Spinal cord (tissue), 10 donors: ENCODE data around the gene CDK5RAP1. TPM values are rescaled to one million over a fixed set of nuclear protein-coding genes. Genes with fewer than 3 reads are reported as not detected.

ENCODE experiments used
- DNase-seq, 6 donors: peaks; one replicate each; pipeline versions ENCODE4 v3.0.0 to v3.0.0-alpha.2; 2013 to 2015; ENCODE audit warnings: low spot score in 6 of 6, low read depth in 4 of 6
- H3K27ac ChIP-seq: one replicate; pipeline ENCODE4 v1.5.1; 2013; ENCODE audit warnings: low read depth, low read length, control low read depth
- H3K27me3 ChIP-seq: one replicate; pipeline ENCODE4 v1.6.1; 2013; ENCODE audit warnings: low read length; ENCODE audit not compliant: control insufficient read depth, insufficient read depth
- H3K36me3 ChIP-seq: one replicate; pipeline ENCODE4 v1.6.1; 2013; ENCODE audit warnings: low read length; ENCODE audit not compliant: control insufficient read depth, insufficient read depth
- H3K4me1 ChIP-seq: one replicate; pipeline ENCODE4 v1.6.1; 2013; ENCODE audit warnings: low read length; ENCODE audit not compliant: control insufficient read depth, insufficient read depth
- H3K4me3 ChIP-seq: one replicate; pipeline ENCODE4 v1.5.1; 2013; ENCODE audit warnings: low read depth, low read length, control low read depth
- H3K9me3 ChIP-seq: one replicate; pipeline ENCODE4 v1.6.1; 2013; ENCODE audit warnings: low read length; ENCODE audit not compliant: control insufficient read depth, insufficient read depth
- WGBS: methylation state at CpG from one replicate; pipeline ENCODE4 v1.1.5; 2013; ENCODE audit warnings: missing lambda C conversion rate; ENCODE audit not compliant: insufficient coverage; 5-methylcytosine and 5-hydroxymethylcytosine counted together
- long read RNA-seq, 4 donors: transcript quantifications; one replicate each; lab custom pipeline, GENCODE V29; 2026
- polyA plus RNA-seq, 2 donors: library from polyadenylated mRNA; unstranded; fragments of 120-200 nt; gene quantifications; one replicate each; pipeline ENCODE4 v1.2.1, GENCODE V29; 2013; ENCODE audit not compliant: insufficient read length in 2 of 2
- total RNA-seq, 2 donors: library from RNA; depleted of rRNA in 1 of 2; stranded (reverse); fragments of 120-200 nt in 1 of 2; fragments of >200 nt in 1 of 2; gene quantifications; one replicate each; pipeline versions ENCODE4 v1.2.3 to v1.2.4, GENCODE V29; 2013 to 2014
- donor health status: healthy.

Gene CDK5RAP1, protein sequence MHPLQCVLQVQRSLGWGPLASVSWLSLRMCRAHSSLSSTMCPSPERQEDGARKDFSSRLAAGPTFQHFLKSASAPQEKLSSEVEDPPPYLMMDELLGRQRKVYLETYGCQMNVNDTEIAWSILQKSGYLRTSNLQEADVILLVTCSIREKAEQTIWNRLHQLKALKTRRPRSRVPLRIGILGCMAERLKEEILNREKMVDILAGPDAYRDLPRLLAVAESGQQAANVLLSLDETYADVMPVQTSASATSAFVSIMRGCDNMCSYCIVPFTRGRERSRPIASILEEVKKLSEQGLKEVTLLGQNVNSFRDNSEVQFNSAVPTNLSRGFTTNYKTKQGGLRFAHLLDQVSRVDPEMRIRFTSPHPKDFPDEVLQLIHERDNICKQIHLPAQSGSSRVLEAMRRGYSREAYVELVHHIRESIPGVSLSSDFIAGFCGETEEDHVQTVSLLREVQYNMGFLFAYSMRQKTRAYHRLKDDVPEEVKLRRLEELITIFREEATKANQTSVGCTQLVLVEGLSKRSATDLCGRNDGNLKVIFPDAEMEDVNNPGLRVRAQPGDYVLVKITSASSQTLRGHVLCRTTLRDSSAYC
- total RNA-seq (10 to 100 TPM; 24.1 to 45.3 TPM), polyA plus RNA-seq (10 to 100 TPM; 33.3 to 45.3 TPM)
- long read RNA-seq, donor 1, partial matches to known transcripts, result 5 of 6 reads
- long read RNA-seq, donor 1, other reads (novel, unspliced or antisense), result 0 of 6 reads
- long read RNA-seq, donor 2, partial matches to known transcripts, result 0 of 2 reads
- long read RNA-seq, donor 2, other reads (novel, unspliced or antisense), result 0 of 2 reads
- long read RNA-seq, donor 3, result 0 reads
- long read RNA-seq, donor 4, partial matches to known transcripts, result 0 of 2 reads
- long read RNA-seq, donor 4, other reads (novel, unspliced or antisense), result 0 of 2 reads

- no peaks in the 10 kb centered on the region for H3K9me3 ChIP-seq
- peaks cover 23% of the 10 kb centered on the region for H3K4me1 ChIP-seq
- peak within 1 kb of the TSS; percentile 25 for H3K27ac ChIP-seq
- H3K27me3 ChIP-seq, result no peaks in the 10 kb centered on the region
- WGBS, result 0% methylated on average over 42 of the region's 43 CpGs
- peaks cover 16% of the 10 kb centered on the region for H3K36me3 ChIP-seq
- H3K4me3 ChIP-seq, result peak within 1 kb of the TSS; percentile 80
- DNase-seq, result peak; percentile 69 to 97 (median 84)
Observed at GRCh38 chr20:33401184-33401920, at the start of gene CDK5RAP1. CDK5RAP1 (minus strand) TSS chr20:33401519; CDS start chr20:33397064, 4,455 bp downstream.

DNA sequence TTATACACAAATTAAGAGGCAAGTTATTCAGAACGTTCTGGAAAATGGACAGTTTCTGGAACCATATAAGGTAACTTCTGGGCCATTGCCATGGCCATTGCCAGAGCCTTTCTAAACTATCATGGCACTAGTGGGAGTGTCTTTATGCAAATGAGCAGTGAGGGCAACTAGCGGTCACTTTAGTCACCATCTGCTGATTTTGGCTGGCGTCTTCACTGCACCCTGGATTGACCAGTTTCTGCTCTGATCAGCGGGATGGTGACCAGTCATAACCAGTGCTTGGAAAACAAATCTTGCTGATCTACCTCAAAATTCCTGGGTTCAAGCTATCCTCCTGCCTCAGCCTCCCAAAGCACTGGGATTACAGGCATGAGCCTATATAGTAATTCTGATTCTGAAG is 49.5 kb upstream of the CDK5RAP1 start:
- no peak for DNase-seq
- whole genome bisulfite sequencing, result 60% methylated on average over 3 of the region's 4 CpGs

DNA sequence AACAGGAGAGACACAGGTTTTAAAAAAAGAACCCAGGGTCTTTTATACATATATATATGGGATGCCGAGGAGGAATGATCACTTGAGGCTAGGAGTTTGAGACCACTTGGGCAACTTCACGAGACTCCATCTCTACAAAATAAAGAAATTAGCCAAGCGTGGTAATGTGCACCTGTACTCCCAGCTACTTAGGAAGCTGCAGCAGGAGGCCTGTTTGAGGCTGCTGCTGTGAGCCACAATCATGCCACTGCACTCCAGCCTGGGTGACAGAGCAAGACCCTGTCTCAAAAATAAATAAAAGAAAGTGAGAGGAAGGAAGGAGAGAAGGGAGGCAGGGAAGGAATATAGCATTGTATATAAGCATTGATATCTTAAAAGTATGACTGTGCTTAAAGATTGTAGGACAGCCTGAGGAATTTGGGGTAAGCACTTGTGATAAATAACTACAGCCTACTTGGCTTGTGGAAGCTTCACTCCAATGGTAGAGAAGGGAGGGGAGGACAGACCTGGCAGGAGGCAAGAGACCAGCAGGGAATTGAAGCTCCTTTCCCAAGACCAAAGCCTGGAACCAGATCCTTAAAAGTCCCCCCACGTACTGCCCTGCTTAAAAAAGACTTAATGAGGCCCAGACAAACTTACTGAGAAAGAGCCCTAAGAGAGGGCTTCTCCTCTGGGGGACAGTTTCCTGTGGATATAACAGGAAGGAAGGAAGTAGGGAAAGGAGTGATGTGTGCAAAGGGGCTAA is 44.7 kb upstream of the CDK5RAP1 start:
- H3K27ac ChIP-seq, result peak overlapping the region; percentile 57
- peak in 2 of 6 donors; percentile 44 to 57 for DNase-seq
- H3K4me1 ChIP-seq, result peaks cover 30% of the 10 kb centered on the region
- H3K27me3 ChIP-seq, result no peaks in the 10 kb centered on the region
- no peaks in the 10 kb centered on the region for H3K9me3 ChIP-seq
- no CpG with 5 or more reads among the region's 4 CpGs for WGBS
- H3K4me3 ChIP-seq, result no peak overlapping the region
- no peaks in the 10 kb centered on the region for H3K36me3 ChIP-seq

More for the DNA sequence above, 49.5 kb upstream of the CDK5RAP1 start:
- H3K4me3 ChIP-seq, result no peak overlapping the region
- no peak overlapping the region for H3K27ac ChIP-seq
- peaks cover 4% of the 10 kb centered on the region for H3K4me1 ChIP-seq
- no peaks in the 10 kb centered on the region for H3K9me3 ChIP-seq
- no peaks in the 10 kb centered on the region for H3K27me3 ChIP-seq
- H3K36me3 ChIP-seq, result no peaks in the 10 kb centered on the region

- no peaks in the 10 kb centered on the region for H3K9me3 ChIP-seq
- H3K4me1 ChIP-seq, result peaks cover 30% of the 10 kb centered on the region
- H3K4me3 ChIP-seq, result peak overlapping the region; percentile 77
- no peaks in the 10 kb centered on the region for H3K36me3 ChIP-seq
- no peaks in the 10 kb centered on the region for H3K27me3 ChIP-seq
- no CpG with 5 or more reads among the region's 4 CpGs for WGBS
- no peak for DNase-seq
- H3K27ac ChIP-seq, result peak overlapping the region; percentile 61
Observed at GRCh38 chr20:33444797-33445560, 43.7 kb upstream of the CDK5RAP1 start.

- Histone ChIP-seq H3K4me3 (peak within 1 kb of the TSS; percentile 77), H3K4me1 (peaks cover 32% of the 10 kb centered on the region), H3K9me3 (no peaks in the 10 kb centered on the region), H3K27me3 (no peaks in the 10 kb centered on the region), H3K36me3 (no peaks in the 10 kb centered on the region), H3K27ac (peak within 1 kb of the TSS; percentile 69)
- peak in 4 of 6 donors; percentile 54 to 88 (median 72) for DNase-seq
- WGBS, result under 1% methylated on average over 72 of the region's 75 CpGs
Observed at GRCh38 chr20:33443512-33444239, 42.4 kb upstream of the CDK5RAP1 start, which contains the start of gene SNTA1. SNTA1 (minus strand) TSS chr20:33443763; CDS start chr20:33443620, 143 bp downstream.

GRCh38 chr20:33443006-33443511 is 41.7 kb upstream of the CDK5RAP1 start:
- Histone ChIP-seq H3K4me1 (peaks cover 37% of the 10 kb centered on the region), H3K27me3 (no peaks in the 10 kb centered on the region), H3K36me3 (peaks cover 6% of the 10 kb centered on the region), H3K27ac (no peak overlapping the region), H3K4me3 (peak overlapping the region; percentile 38), H3K9me3 (no peaks in the 10 kb centered on the region)
- WGBS, result 3% methylated on average over 45 of the region's 45 CpGs
- peak in 2 of 6 donors; percentile 49 to 53 for DNase-seq

DNA sequence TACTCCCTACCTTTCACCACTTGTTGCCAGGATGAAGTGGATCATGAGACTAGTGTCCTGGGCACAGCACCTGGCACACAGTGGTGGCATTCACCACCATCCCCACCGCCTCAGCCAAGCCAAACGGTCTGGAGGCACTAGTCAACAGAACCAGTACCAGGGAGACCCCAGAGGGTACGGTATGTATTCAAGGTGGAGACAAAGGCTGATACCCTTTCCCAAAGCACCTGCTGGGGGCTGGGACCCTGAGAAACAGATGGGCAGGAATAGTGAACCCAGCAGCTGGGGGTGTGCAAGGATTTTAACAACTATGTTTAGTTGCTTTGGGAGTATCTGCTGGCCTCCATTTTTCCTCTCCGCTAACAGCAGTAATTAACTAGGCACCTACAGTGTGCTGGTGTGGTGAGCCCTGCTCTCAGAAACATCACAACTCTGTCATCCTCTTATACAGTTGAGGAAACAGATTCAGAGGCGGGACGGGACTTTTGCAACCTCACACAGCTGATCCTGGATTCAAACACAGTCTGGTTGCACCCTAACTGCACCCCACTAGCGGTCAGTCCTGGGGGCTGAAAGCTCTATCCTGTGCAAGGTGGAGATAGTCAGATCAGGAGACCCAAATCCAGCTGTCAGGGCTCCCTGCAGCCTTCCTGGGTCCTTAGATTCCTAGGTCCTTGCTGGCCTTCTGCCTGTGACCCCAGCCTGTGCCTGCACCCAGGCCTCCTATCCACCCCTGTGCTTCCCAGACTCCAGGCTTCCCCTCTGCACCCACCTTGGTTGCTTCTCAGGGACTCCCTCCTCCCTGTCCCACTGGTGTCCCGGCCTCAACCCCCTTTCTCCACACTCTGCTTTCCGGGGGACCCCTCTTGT is 41.1 kb upstream of the CDK5RAP1 start:
- Histone ChIP-seq H3K4me3 (peak overlapping the region; percentile 38), H3K4me1 (peaks cover 44% of the 10 kb centered on the region), H3K27me3 (no peaks in the 10 kb centered on the region), H3K27ac (no peak overlapping the region), H3K36me3 (peaks cover 11% of the 10 kb centered on the region), H3K9me3 (no peaks in the 10 kb centered on the region)
- DNase-seq, result no peak
- 63% methylated on average over 6 of the region's 9 CpGs for WGBS
